K562 (cell line): ENCODE measurements around the gene C14orf180. TPM values are rescaled to one million over a fixed set of nuclear protein-coding genes. Genes with fewer than 3 reads are reported as not detected.

Experiments used
- ATAC-seq: fragments of 200-7000 bp; cut with Tn5 transposase; 3 replicates; pipeline ENCODE4 v1.9.1; 2020; ENCODE audit warnings: moderate library complexity
- BruUV-seq: library from RNA; stranded (reverse); fragments of 400-500 nt; replicated peaks from 2 replicates; lab custom pipeline; 2021; lab: Mats Ljungman, UMichigan
- CTCF ChIA-PET: fragments of 300-600 bp; formaldehyde crosslinking; extraction: SDS; loops from one replicate; lab custom pipeline; 2021; ENCODE audit warnings: low intra/inter-chr PET ratio; lab: Yijun Ruan, JAX
- POLR2A ChIA-PET: fragments of 300-600, 350-650 bp; sonication (Branson Sonifier 250); formaldehyde crosslinking; extraction: SDS; loops from one replicate; lab custom pipeline; 2021; ENCODE audit warnings: antibody characterized with exemption, inconsistent platforms; lab: Yijun Ruan, JAX
- DNase-seq, 4 experiments: peaks; one replicate each; pipeline versions ENCODE4 v3.0.0 to v3.0.0-alpha.2; 2011 to 2018; ENCODE audit warnings: low spot score in 3 of 4, mixed read lengths in 3 of 4; ENCODE audit errors: extremely low read depth in 1 of 4
- FAIRE-seq: peaks from 2 replicates; lab custom pipeline; 2011; peaks lifted over from hg19 to GRCh38; lab: Jason Lieb, UNC
- H2AFZ ChIP-seq: 2 replicates; pipeline ENCODE4 v1.6.0; 2011; ENCODE audit warnings: low read depth, low read length, control low read depth, inconsistent platforms
- H3K27ac ChIP-seq: fragments of 200-600 bp; 3 replicates; pipeline ENCODE4 v1.8.0; 2011; ENCODE audit warnings: low read depth, mild to moderate bottlenecking, control low read depth, inconsistent platforms, low read length, moderate library complexity, mixed read lengths; ENCODE audit errors: extremely low read depth
- H3K27me3 ChIP-seq, 2 experiments: fragments of 300-600 bp in 1 of 2; 2 replicates in 1 of 2; 3 replicates in 1 of 2; pipeline versions ENCODE4 v1.6.0 to v1.8.0; 2011; ENCODE audit warnings: inconsistent platforms in 2 of 2, low read length in 2 of 2, mild to moderate bottlenecking in 1 of 2, mixed read lengths in 1 of 2, moderate library complexity in 1 of 2; ENCODE audit not compliant: control insufficient read depth in 2 of 2, insufficient read depth in 2 of 2
- H3K36me3 ChIP-seq: fragments of 300-600 bp; 3 replicates; pipeline ENCODE4 v1.8.0; 2011; ENCODE audit warnings: mild to moderate bottlenecking, low read length, inconsistent platforms; ENCODE audit not compliant: control insufficient read depth, insufficient read depth
- H3K4me1 ChIP-seq, 2 experiments: fragments of 200-600 bp in 1 of 2; replicated peaks in 1 of 2; 2 replicates in 1 of 2; 3 replicates in 1 of 2; pipeline versions ENCODE4 v1.5.1 to v1.8.0; 2011; ENCODE audit warnings: inconsistent platforms in 2 of 2, low read length in 2 of 2, mild to moderate bottlenecking in 1 of 2, mixed read lengths in 1 of 2, moderate library complexity in 1 of 2; ENCODE audit not compliant: control insufficient read depth in 2 of 2, insufficient read depth in 2 of 2
- H3K4me2 ChIP-seq: 2 replicates; pipeline ENCODE4 v1.6.1; 2011; ENCODE audit warnings: low read length, control low read depth, inconsistent platforms, mixed read lengths; ENCODE audit not compliant: insufficient read depth
- H3K4me3 ChIP-seq: fragments of 200-600 bp; sonication (generic), shearing (Covaris generic); 2 replicates; pipeline ENCODE4 v1.5.1; 2016; ENCODE audit warnings: control low read depth, inconsistent platforms
- H3K79me2 ChIP-seq: fragments of 200-600 bp; 3 replicates; pipeline ENCODE4 v1.8.0; 2011; ENCODE audit warnings: low read length, inconsistent platforms; ENCODE audit not compliant: control insufficient read depth, insufficient read depth
- H3K9ac ChIP-seq, 2 experiments: 2 replicates each; pipeline versions ENCODE4 v1.6.0 to v1.6.1; 2011; ENCODE audit warnings: low read depth in 2 of 2, low read length in 2 of 2, control low read depth in 1 of 2, inconsistent platforms in 1 of 2, mild to moderate bottlenecking in 1 of 2, mixed read lengths in 1 of 2; ENCODE audit not compliant: insufficient read depth in 1 of 2
- H3K9me1 ChIP-seq: one replicate; pipeline ENCODE4 v1.6.0; 2011; ENCODE audit warnings: inconsistent platforms, mild to moderate bottlenecking, low read length, moderate library complexity; ENCODE audit not compliant: control insufficient read depth, insufficient read depth
- H3K9me3 ChIP-seq: replicated peaks from 2 replicates; pipeline ENCODE4 v1.5.1; 2011; ENCODE audit warnings: low read depth, low read length, inconsistent platforms; ENCODE audit not compliant: control insufficient read depth, insufficient read depth
- H4K20me1 ChIP-seq: replicated peaks from 2 replicates; pipeline ENCODE4 v1.6.1; 2011; ENCODE audit warnings: low read length, inconsistent platforms, mixed read lengths; ENCODE audit not compliant: control insufficient read depth, insufficient read depth
- FOXA1 ChIP-seq: fragments of 450-650 bp; IDR thresholded peaks from 2 replicates; pipeline ENCODE4 v1.6.1; 2016; ENCODE audit warnings: mild to moderate bottlenecking, borderline replicate concordance
- MAX ChIP-seq: sonication (generic); formaldehyde crosslinking; IDR thresholded peaks from 2 replicates; pipeline ENCODE4 v1.9.0; 2022; ENCODE audit warnings: mild to moderate bottlenecking, missing genetic modification reagents
- MGA ChIP-seq: fragments of 450-650 bp; IDR thresholded peaks from 2 replicates; pipeline ENCODE4 v1.6.1; 2016; ENCODE audit warnings: mild to moderate bottlenecking, moderate library complexity
- PKNOX1 ChIP-seq: fragments of 450-650 bp; IDR thresholded peaks from 2 replicates; pipeline ENCODE4 v1.6.1; 2016
- USF1 ChIP-seq: sonication (generic); formaldehyde crosslinking; IDR thresholded peaks from 2 replicates; pipeline ENCODE4 v1.9.0; 2022; ENCODE audit warnings: mild to moderate bottlenecking, missing genetic modification reagents
- USF2 ChIP-seq: sonication (generic); formaldehyde crosslinking; IDR thresholded peaks from 2 replicates; pipeline ENCODE4 v1.5.0; 2020; ENCODE audit warnings: missing genetic modification reagents
- WGBS: fragments of 100-300 bp; shearing (Covaris generic); methylation state at CpG from one replicate; pipeline ENCODE4 v1.1.6; 2016; ENCODE audit warnings: low coverage, mixed read lengths; ENCODE audit not compliant: insufficient coverage; ENCODE audit errors: missing lambda C conversion rate; 5-methylcytosine and 5-hydroxymethylcytosine counted together
- in situ Hi-C: fragments of 300-500 bp; cut with MboI; formaldehyde crosslinking; loops from 4 replicates; pipeline ENCODE4 v1.15.0; 2018; ENCODE audit warnings: inconsistent platforms, mixed read lengths
- intact Hi-C: fragments of 100-400 bp; cut with micrococcal nuclease; formaldehyde crosslinking; loops from 2 replicates; pipeline ENCODE4 v1.14.2; 2022
- polyA plus RNA-seq, 8 experiments: library from polyadenylated mRNA; depleted of rRNA in 4 of 8; stranded (reverse) in 5 of 8; unstranded in 3 of 8; fragments of >200 nt; fragmentation: Nextera tagmentation in 2 of 8; fragmentation: Illumina TruSeq in 1 of 8; extraction: Ambion mirVana in 2 of 8; extraction: Trizol in 1 of 8; gene quantifications; 2 replicates each; pipeline versions ENCODE4 v1.2.1 to v1.2.3, GENCODE V29; 2011 to 2014; ENCODE audit warnings: inconsistent platforms in 1 of 8, missing spikeins in 1 of 8
- total RNA-seq, 7 experiments: library from RNA; depleted of rRNA in 6 of 7; stranded (reverse); fragments of >200 nt in 6 of 7; fragmentation: Illumina TruSeq in 2 of 7; extraction: Trizol in 2 of 7; gene quantifications; 2 replicates each; pipeline versions ENCODE4 v1.2.1 to v1.2.3, GENCODE V29; 2011 to 2021; ENCODE audit warnings: low replicate concordance in 1 of 7

C14orf180 gene
- total and polyA plus RNA-seq, 9 of the 15 experiments (the other 6 are each of a cell fraction or from before 2014, with no cell fraction given) = not detected

- CTCF ChIA-PET = no interaction called here
- TF ChIP-seq MGA (peak; percentile 56; the same call in 1 of the 2 replicates), FOXA1 (no peak), MAX (CRISPR knock-in tag) (peak; percentile 35; the same call in 1 of the 2 replicates), PKNOX1 (peak; percentile 45; the same call in 1 of the 2 replicates), USF1 (peak; percentile 58), USF2 (CRISPR knock-in tag) (peak; percentile 28; the same call in 1 of the 2 replicates)
Observed at GRCh38 chr14:104577426-104577825, 2.1 kb upstream of the C14orf180 start.

More at GRCh38 chr14:104577426-104577825, 2.1 kb upstream of the C14orf180 start:
- in situ Hi-C loops (no loop called here), intact Hi-C loops (no loop called here)
- FAIRE-seq (no peak), DNase-seq (peak in 1 of 4 experiments; percentile 16), ATAC-seq (peak; percentile 27; the same call in 2 of the 3 replicates)
- H3K79me2 ChIP-seq = no peaks in the 10 kb centered on the region
- H2AFZ ChIP-seq = peak overlapping the region; percentile 66; the same call in 1 of the 2 replicates
- POLR2A ChIA-PET = interaction anchor here (2.0 kb wide), 1 partner anchor 9 kb away, joined by 7 read pairs; no protein-coding TSS in a partner anchor
- no peak overlapping the region for H3K27ac ChIP-seq
- BruUV-seq = no TSS peak
- H3K36me3 ChIP-seq = no peaks in the 10 kb centered on the region
- 0 out of 4 replicates have a peak overlapping the region, but pooled peaks of 1 of the 2 experiments have one; percentile 9 for H3K9ac ChIP-seq
- no peak overlapping the region for H3K4me3 ChIP-seq
- no peaks in the 10 kb centered on the region for H3K9me1 ChIP-seq
- H3K4me2 ChIP-seq = no peak overlapping the region
- peaks cover 17 to 83% of the 10 kb centered on the region in 2 experiments for H3K4me1 ChIP-seq
- peaks cover 0 to 9% of the 10 kb centered on the region in 2 experiments; a peak in 1 of 5 replicates for H3K27me3 ChIP-seq
- H4K20me1 ChIP-seq = no peaks in the 10 kb centered on the region; the same call in 1 of the 2 replicates
- WGBS = 40% methylated on average over 1 of the region's 12 CpGs
- H3K9me3 ChIP-seq = no peaks in the 10 kb centered on the region
